NCI-H82 treated with DMSO at 0.1 percent for 48 hours (cell line): ENCODE results near the gene SEMA5B.

Experiments
- DNase-seq: peaks from one replicate; lab custom pipeline; 2025; ENCODE audit not compliant: unreplicated experiment; lab: John Stamatoyannopoulos, UW

Gene SEMA5B

GRCh38 chr3:123027292-123028232 lies at the start of gene SEMA5B:
Gene SEMA5B (minus strand): TSS chr3:123027763. CDS start chr3:122961263, 66,500 bp downstream.
- peak; percentile 41 for DNase-seq

- peak; percentile 90 for DNase-seq
These were observed 49.2 kb upstream of the SEMA5B start for GRCh38 chr3:123076496-123077418.

- DNase-seq, result peak; percentile 21
These were observed 48.5 kb upstream of the SEMA5B start for GRCh38 chr3:123076112-123076495.

- peak; percentile 14 for DNase-seq
These were observed 47.8 kb upstream of the SEMA5B start for GRCh38 chr3:123075359-123075758.

GRCh38 chr3:123072564-123072963 lies 45.0 kb upstream of the SEMA5B start:
- DNase-seq, result no peak

GRCh38 chr3:123072152-123072551 lies 44.6 kb upstream of the SEMA5B start:
- DNase-seq, result no peak

- no peak for DNase-seq
These were observed 44.0 kb upstream of the SEMA5B start for GRCh38 chr3:123071581-123071980.

- DNase-seq, result peak; percentile 68
These were observed 43.6 kb upstream of the SEMA5B start for GRCh38 chr3:123071146-123071545.

GRCh38 chr3:123070510-123070909 lies 42.9 kb upstream of the SEMA5B start:
- DNase-seq, result no peak

GRCh38 chr3:123068601-123069381 lies 41.2 kb upstream of the SEMA5B start:
- DNase-seq, result peak; percentile 30

- DNase-seq, result peak; percentile 65
These were observed 40.4 kb upstream of the SEMA5B start for GRCh38 chr3:123067689-123068600.

GRCh38 chr3:123066896-123067688 lies 39.5 kb upstream of the SEMA5B start, which contains the start of gene PDIA5:
Gene PDIA5 (plus strand): TSS chr3:123067025. CDS start chr3:123067165, 140 bp downstream.
- peak; percentile 97 for DNase-seq

- no peak for DNase-seq
These were observed 39.0 kb upstream of the SEMA5B start for GRCh38 chr3:123066599-123066895.

- DNase-seq, result no peak
These were observed 37.4 kb upstream of the SEMA5B start for GRCh38 chr3:123064914-123065313.

- no peak for DNase-seq
These were observed 36.9 kb upstream of the SEMA5B start for GRCh38 chr3:123064506-123064905.

GRCh38 chr3:123063034-123063433 lies 35.5 kb upstream of the SEMA5B start:
- DNase-seq, result no peak

GRCh38 chr3:123061856-123062255 lies 34.3 kb upstream of the SEMA5B start:
- DNase-seq, result no peak

GRCh38 chr3:123060054-123060453 lies 32.5 kb upstream of the SEMA5B start:
- no peak for DNase-seq

- no peak for DNase-seq
These were observed 30.9 kb upstream of the SEMA5B start for GRCh38 chr3:123058505-123058904.
